Stomach smooth muscle (tissue), 2 donors: ENCODE measurements around the gene IRAK3.
"Not testable (repeated sequence)": the region's sequence is repeated elsewhere in the genome, so short reads cannot be mapped to it uniquely, and the experiment has no call there.

Experiments
- H3K27ac ChIP-seq: one replicate; pipeline ENCODE4 v1.7.0; 2013; ENCODE audit warnings: mild to moderate bottlenecking, low read length, inconsistent platforms
- H3K27me3 ChIP-seq, 2 donors: one replicate each; pipeline ENCODE4 v1.7.0; 2013; ENCODE audit warnings: low read length in 2 of 2; ENCODE audit not compliant: insufficient read depth in 2 of 2, control insufficient read depth in 1 of 2
- H3K36me3 ChIP-seq, 2 donors: one replicate each; pipeline ENCODE4 v1.7.0; 2013; ENCODE audit warnings: low read length in 2 of 2; ENCODE audit not compliant: control insufficient read depth in 2 of 2, insufficient read depth in 2 of 2
- H3K4me1 ChIP-seq: one replicate; pipeline ENCODE4 v1.7.0; 2013; ENCODE audit warnings: low read length; ENCODE audit not compliant: control insufficient read depth, insufficient read depth
- H3K4me3 ChIP-seq, 2 donors: one replicate each; pipeline ENCODE4 v1.7.0; 2013; ENCODE audit warnings: low read length in 2 of 2
- H3K9ac ChIP-seq, 2 donors: one replicate each; pipeline ENCODE4 v1.7.0; 2013; ENCODE audit warnings: low read length in 2 of 2, mild to moderate bottlenecking in 1 of 2
- H3K9me3 ChIP-seq, 2 donors: one replicate each; pipeline ENCODE4 v1.7.0; 2013; ENCODE audit warnings: low read length in 2 of 2; ENCODE audit not compliant: control insufficient read depth in 2 of 2
- donor health status: healthy.
- donor health status: Pancreatic carcinoma.

The IRAK3 gene

DNA sequence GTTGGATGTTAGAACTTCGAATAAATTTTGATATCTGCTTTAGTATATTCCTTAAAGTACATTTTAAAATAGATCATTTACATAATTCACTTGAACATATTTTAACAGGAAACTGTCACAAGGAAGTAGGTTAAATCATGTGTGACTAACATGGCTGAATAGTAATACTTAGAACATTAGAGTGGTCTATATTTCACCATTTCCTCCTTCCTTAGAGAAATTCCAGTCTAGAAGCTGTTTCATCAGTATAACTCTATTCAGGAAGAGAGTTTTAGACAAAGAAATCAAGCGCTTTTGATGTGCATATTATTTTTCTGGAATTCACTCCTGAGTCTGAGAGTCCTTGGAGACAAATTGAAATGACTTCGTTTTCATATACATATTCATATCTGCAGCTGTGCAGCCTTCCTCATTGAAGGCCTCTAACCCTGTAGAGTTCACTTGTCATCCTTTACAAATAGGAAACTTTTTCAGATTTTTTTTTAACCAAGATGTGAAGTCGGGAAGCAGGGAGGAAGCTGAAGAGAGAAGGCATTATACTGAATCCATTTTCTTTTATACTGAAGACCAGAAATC is 28.4 kb downstream of the IRAK3 start:
- Histone ChIP-seq H3K4me3 (no peak overlapping the region), H3K27me3 (no peaks in the 10 kb centered on the region), H3K9me3 (no peaks in the 10 kb centered on the region), H3K4me1 (no peaks in the 10 kb centered on the region), H3K36me3 (no peaks in the 10 kb centered on the region), H3K9ac (no peak overlapping the region), H3K27ac (no peak overlapping the region)

- Histone ChIP-seq H3K27me3 (no peaks in the 10 kb centered on the region), H3K36me3 (no peaks in the 10 kb centered on the region), H3K9me3 (no peaks in the 10 kb centered on the region), H3K27ac (no peak overlapping the region), H3K4me1 (no peaks in the 10 kb centered on the region), H3K9ac (no peak overlapping the region), H3K4me3 (no peak overlapping the region)
Observed at GRCh38 chr12:66228462-66228861, 39.4 kb downstream of the IRAK3 start.

DNA sequence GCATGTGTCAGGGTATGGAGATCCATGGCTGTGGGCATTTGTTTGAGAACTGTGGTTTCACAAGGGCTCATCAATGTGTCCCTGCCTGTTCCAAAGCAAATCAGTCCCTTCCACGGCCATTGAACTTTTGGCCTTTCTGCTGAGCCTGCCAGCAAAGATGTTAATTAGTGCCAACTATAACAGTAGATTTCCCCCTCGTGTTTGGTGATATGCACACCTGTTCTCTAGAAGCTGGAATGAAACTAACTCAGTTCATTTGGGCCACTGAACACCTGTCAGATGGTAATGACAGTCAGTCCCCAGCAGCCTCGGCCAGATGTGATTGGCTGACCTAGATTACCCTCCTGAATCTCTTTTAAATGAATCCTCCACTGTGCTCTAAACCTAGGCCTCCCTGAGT is 43.2 kb downstream of the IRAK3 start:
- H3K4me1 ChIP-seq: no peaks in the 10 kb centered on the region
- H3K36me3 ChIP-seq: no peaks in the 10 kb centered on the region
- H3K4me3 ChIP-seq: no peak overlapping the region
- H3K9me3 ChIP-seq: no peaks in the 10 kb centered on the region
- H3K27me3 ChIP-seq: peaks cover under 1 to 3% of the 10 kb centered on the region in 2 donors
- no peak overlapping the region for H3K9ac ChIP-seq
- H3K27ac ChIP-seq: no peak overlapping the region

DNA sequence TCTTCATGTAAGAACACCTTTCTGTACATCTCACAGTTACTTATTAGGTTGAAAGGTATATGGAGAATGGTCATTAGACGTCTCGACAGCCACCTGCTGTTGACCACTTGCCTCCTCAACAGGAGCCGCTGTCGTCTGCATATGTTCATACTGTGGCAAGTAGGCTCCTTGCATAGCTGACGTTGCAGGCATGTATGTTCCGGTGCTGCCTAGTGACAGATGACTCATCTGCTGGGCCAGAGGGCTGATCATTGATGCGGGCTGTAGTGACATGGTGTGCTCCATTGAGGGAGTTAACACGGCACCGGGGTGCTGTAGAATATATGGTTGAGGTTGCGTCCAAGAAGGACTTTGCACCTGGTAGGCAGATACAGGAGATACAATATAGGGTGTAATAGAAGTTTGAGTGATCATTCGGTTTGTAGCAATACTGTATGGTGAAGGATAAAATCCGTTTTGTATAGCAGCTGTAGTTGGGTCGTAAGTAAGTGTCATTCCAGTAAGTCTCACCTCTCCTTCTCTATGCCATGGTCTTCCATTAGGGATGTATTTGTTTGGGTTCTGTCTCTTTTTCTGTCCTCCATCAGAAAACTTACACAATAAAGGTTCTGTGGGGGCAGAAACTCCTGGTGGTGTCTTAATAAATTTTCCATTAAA is 45.2 kb downstream of the IRAK3 start:
- not testable (repeated sequence) for H3K27me3 ChIP-seq, H3K4me3 ChIP-seq, H3K4me1 ChIP-seq, H3K36me3 ChIP-seq, H3K9ac ChIP-seq, H3K27ac ChIP-seq, H3K9me3 ChIP-seq

DNA sequence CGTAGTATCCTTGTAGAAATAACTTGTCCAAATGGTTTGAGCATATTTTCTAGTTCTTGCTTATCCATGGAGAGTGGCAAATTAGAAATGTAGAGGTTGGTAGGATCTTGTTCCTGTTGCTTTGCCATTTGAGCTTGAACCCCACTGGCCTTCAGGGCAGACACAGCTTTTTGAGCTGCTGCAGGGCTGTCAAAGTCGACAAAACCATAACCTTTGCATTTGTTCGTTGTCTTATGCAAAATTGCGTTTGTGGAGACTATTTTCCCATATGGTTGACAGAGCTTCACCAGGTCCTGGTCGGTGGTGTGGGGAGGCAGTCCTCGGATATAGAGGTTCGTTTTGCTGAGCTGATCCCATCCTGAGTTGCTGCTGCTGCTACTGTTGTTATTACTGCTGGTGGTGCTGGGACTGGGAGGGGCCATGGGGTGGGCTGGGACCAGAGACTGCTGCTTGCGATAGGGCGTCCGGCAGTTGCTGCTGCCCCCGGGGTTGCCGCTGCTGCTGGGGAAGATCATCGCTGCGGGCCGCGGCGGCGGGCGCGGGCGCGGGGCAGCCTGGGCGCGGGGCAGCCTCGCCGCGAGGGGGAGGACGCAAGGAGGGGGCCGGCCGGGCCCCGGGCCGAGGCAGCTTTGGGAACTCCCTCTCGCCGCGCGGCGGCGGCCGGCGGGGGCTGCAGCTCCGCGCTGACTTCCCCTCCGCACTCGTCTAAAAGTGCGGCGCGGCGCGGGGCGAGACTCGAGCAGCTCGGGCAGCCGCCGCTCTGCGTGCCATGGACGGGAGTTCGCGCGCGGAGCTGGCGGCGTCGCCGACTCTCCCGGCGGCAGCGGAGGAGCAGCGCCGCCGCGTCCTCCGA is 46.0 kb downstream of the IRAK3 start:
- not testable (repeated sequence) for H3K27ac ChIP-seq, H3K9ac ChIP-seq

DNA sequence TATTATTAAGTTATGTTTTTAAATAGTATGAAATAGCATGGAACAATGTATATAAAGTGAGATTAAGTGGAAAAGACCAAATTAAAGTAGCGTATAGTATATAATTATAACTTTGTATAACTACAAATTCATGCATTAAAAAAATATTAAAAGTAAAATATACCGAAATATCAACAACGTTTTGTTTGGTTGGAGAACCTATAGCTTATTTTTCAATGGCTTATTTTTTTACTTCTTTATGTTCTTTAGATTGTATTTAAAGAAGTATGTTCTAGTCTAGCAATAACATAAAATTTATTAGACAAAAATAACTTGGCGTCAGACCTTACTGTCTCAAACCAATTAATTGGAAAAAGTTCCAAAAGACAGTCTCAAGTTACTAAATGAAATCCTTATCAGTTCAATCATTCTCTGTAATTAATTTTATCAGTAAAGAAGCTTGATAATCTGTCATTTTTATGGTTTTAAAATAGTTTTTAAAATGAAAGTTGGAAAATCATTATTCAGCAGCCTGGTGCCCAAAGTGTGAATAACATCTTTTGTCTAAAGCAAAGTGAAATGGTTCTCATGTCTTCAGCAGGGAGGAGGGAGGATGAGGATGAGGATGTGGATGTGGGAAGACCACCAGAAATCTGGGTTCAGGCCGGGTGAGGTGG is 46.7 kb downstream of the IRAK3 start:
- Histone ChIP-seq H3K27me3 (peaks cover 3 to 4% of the 10 kb centered on the region in 2 donors), H3K9ac (no peak overlapping the region), H3K4me1 (no peaks in the 10 kb centered on the region), H3K4me3 (peak overlapping the region in 1 of 2 donors; percentile 68), H3K36me3 (no peaks in the 10 kb centered on the region), H3K27ac (no peak overlapping the region), H3K9me3 (no peaks in the 10 kb centered on the region)

More for the DNA sequence above, 46.0 kb downstream of the IRAK3 start:
- H3K4me1 ChIP-seq, H3K9me3 ChIP-seq, H3K27me3 ChIP-seq, H3K36me3 ChIP-seq: not testable (repeated sequence)
- peak overlapping the region in 1 of 2 donors; percentile 68 for H3K4me3 ChIP-seq

GRCh38 chr12:66236282-66236675 is 47.3 kb downstream of the IRAK3 start:
- not testable (repeated sequence) for H3K36me3 ChIP-seq, H3K27me3 ChIP-seq, H3K9me3 ChIP-seq, H3K9ac ChIP-seq, H3K4me3 ChIP-seq, H3K27ac ChIP-seq, H3K4me1 ChIP-seq

DNA sequence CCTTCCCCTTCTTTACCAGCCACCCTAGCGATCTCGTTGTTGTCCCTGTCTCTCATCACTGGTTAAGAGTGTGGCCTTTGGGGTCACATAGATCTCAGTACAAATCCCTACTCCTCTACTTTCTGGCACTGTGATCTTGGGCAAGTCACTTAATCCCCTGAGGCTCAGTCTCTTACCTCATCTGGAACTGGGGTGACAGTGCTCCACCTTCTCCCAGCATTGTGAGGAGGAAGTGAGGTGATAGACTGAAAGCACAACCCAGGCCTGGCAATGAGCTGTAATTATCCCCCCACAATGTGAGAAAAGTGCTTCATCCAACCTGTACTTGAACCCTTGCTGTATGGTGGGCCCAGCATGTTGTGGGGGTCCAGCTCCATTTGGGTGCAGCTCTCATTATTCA is 48.0 kb downstream of the IRAK3 start:
- H3K27ac ChIP-seq: no peak overlapping the region
- no peak overlapping the region for H3K4me3 ChIP-seq

GRCh38 chr12:66237505-66238175 is 48.6 kb downstream of the IRAK3 start:
- H3K9me3 ChIP-seq: no peaks in the 10 kb centered on the region
- no peak overlapping the region for H3K27ac ChIP-seq
- H3K4me1 ChIP-seq: no peaks in the 10 kb centered on the region
- no peak overlapping the region for H3K9ac ChIP-seq
- H3K4me3 ChIP-seq: no peak overlapping the region
- H3K36me3 ChIP-seq: no peaks in the 10 kb centered on the region
- H3K27me3 ChIP-seq: peaks cover 3 to 4% of the 10 kb centered on the region in 2 donors

More for the DNA sequence above, 48.0 kb downstream of the IRAK3 start:
- Histone ChIP-seq H3K9ac (no peak overlapping the region), H3K36me3 (no peaks in the 10 kb centered on the region), H3K4me1 (no peaks in the 10 kb centered on the region), H3K27me3 (peaks cover 3 to 4% of the 10 kb centered on the region in 2 donors), H3K9me3 (no peaks in the 10 kb centered on the region)

DNA sequence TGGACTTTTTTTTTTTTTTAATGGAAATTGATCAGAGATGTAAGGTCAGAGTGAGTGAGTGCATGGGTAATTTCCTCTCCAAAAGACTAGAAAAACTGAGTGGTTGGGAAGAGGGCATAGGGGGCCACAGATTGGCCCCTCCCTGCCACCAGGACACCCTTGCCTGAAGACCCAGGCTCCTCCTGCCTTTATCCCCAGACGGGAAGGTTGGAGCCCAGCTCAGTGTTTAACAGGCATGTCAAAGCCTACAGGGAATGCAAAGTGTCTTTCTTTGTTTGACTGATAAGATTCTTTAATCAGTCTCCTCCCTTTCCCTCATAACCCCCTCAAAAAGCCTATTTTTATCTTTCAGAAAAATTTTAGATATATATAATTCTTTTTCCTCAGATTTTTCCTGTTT is 50.3 kb downstream of the IRAK3 start:
- no peaks in the 10 kb centered on the region for H3K36me3 ChIP-seq
- no peak overlapping the region for H3K9ac ChIP-seq
- H3K27ac ChIP-seq: no peak overlapping the region
- no peaks in the 10 kb centered on the region for H3K4me1 ChIP-seq
- H3K9me3 ChIP-seq: no peaks in the 10 kb centered on the region
- H3K4me3 ChIP-seq: no peak overlapping the region
- H3K27me3 ChIP-seq: peaks cover 3 to 4% of the 10 kb centered on the region in 2 donors
